Myocyte (in vitro differentiated cells): ENCODE data around the gene PCBP3. TPM values are rescaled to one million over a fixed set of nuclear protein-coding genes. Genes with fewer than 3 reads are reported as not detected.
"Not testable (repeated sequence)": the region's sequence is repeated elsewhere in the genome, so short reads cannot be mapped to it uniquely, and the experiment has no call there.

ENCODE experiments used
- DNase-seq: peaks from one replicate; pipeline ENCODE4 v3.0.0-alpha.2; 2012; ENCODE audit warnings: low read depth
- total RNA-seq: library from RNA; depleted of rRNA; stranded (reverse); fragments of >200 nt; gene quantifications from 2 replicates; pipeline ENCODE4 v1.2.3, GENCODE V29; 2014

Gene PCBP3
- total RNA-seq, 1 donor from 2014 or later: 1.5 TPM

GRCh38 chr21:45802956-45803617 is 159.6 kb downstream of the PCBP3 start:
- DNase-seq: no peak

- no peak for DNase-seq
These were observed 160.3 kb downstream of the PCBP3 start for GRCh38 chr21:45803618-45804340.

GRCh38 chr21:45804809-45805313 is 161.3 kb downstream of the PCBP3 start:
- DNase-seq: no peak

GRCh38 chr21:45805321-45805720 is 161.8 kb downstream of the PCBP3 start:
- DNase-seq: no peak

- no peak for DNase-seq
These were observed 162.5 kb downstream of the PCBP3 start for GRCh38 chr21:45806042-45806441.

- DNase-seq: not testable (repeated sequence)
These were observed 165.1 kb downstream of the PCBP3 start for GRCh38 chr21:45808663-45809062.

- no peak for DNase-seq
These were observed 165.9 kb downstream of the PCBP3 start for GRCh38 chr21:45809421-45809820.

- no peak for DNase-seq
These were observed 167.6 kb downstream of the PCBP3 start for GRCh38 chr21:45811136-45811535.

- not testable (repeated sequence) for DNase-seq
These were observed 170.8 kb downstream of the PCBP3 start for GRCh38 chr21:45814210-45814940.

- DNase-seq: not testable (repeated sequence)
These were observed 172.3 kb downstream of the PCBP3 start for GRCh38 chr21:45815781-45816180.

- no peak for DNase-seq
These were observed 173.3 kb downstream of the PCBP3 start for GRCh38 chr21:45816794-45817193.

- no peak for DNase-seq
These were observed 173.8 kb downstream of the PCBP3 start for GRCh38 chr21:45817345-45817744.

- peak; percentile 28 for DNase-seq
These were observed 174.9 kb downstream of the PCBP3 start for GRCh38 chr21:45818276-45818903.

- DNase-seq: peak; percentile 76
These were observed 175.4 kb downstream of the PCBP3 start for GRCh38 chr21:45818904-45819285.

- peak; percentile 72 for DNase-seq
These were observed 176.1 kb downstream of the PCBP3 start for GRCh38 chr21:45819478-45820170.

- peak; percentile 88 for DNase-seq
These were observed 176.9 kb downstream of the PCBP3 start for GRCh38 chr21:45820171-45821091.

GRCh38 chr21:45821315-45821962 is 177.9 kb downstream of the PCBP3 start:
- no peak for DNase-seq

GRCh38 chr21:45821998-45822397 is 178.5 kb downstream of the PCBP3 start:
- no peak for DNase-seq

- no peak for DNase-seq
These were observed 179.0 kb downstream of the PCBP3 start for GRCh38 chr21:45822429-45823099.
